HEK293 (cell line): ENCODE results near the gene LY6G5B.

Experiments
- CTCF ChIA-PET: fragments of 350-600 bp; formaldehyde crosslinking; extraction: SDS; loops from one replicate; lab custom pipeline; 2021; ENCODE audit warnings: antibody characterized with exemption; lab: Yijun Ruan, JAX
- POLR2A ChIA-PET: fragments of 300-600 bp; formaldehyde crosslinking; extraction: SDS; loops from one replicate; lab custom pipeline; 2020; ENCODE audit warnings: antibody characterized with exemption, inconsistent platforms; lab: Yijun Ruan, JAX
- H3K27ac ChIP-seq: fragments of 200-500 bp; sonication (Bioruptor generic); 2 replicates; pipeline ENCODE4 v1.5.1; 2014; ENCODE audit warnings: low read depth, low read length, control low read depth, inconsistent platforms; ENCODE audit errors: extremely low read depth
- H3K36me3 ChIP-seq, 2 experiments: fragments of 200-500 bp in 1 of 2; sonication (Bioruptor generic) in 1 of 2; 1 replicate in 1 of 2; 2 replicates in 1 of 2; pipeline ENCODE4 v1.5.1; 2014 to 2017; ENCODE audit warnings: inconsistent platforms in 2 of 2, low read length in 2 of 2; ENCODE audit not compliant: control insufficient read depth in 2 of 2, insufficient read depth in 1 of 2
- H3K4me1 ChIP-seq: fragments of 200-500 bp; sonication (Bioruptor generic); 2 replicates; pipeline ENCODE4 v1.5.1; 2014; ENCODE audit warnings: mild to moderate bottlenecking, low read length, inconsistent platforms; ENCODE audit not compliant: control insufficient read depth, insufficient read depth
- H3K4me3 ChIP-seq: 2 replicates; pipeline ENCODE4 v1.5.1; 2011; ENCODE audit warnings: low read depth, mild to moderate bottlenecking, control low read depth, low read length, moderate library complexity
- H3K9me3 ChIP-seq: fragments of 200-500 bp; sonication (Bioruptor generic); 2 replicates; pipeline ENCODE4 v1.5.1; 2014; ENCODE audit warnings: low read depth, low read length, inconsistent platforms; ENCODE audit not compliant: control insufficient read depth, insufficient read depth
- ZBTB1 ChIP-seq: fragments of 450-650 bp; formaldehyde crosslinking; IDR thresholded peaks from 2 replicates; pipeline ENCODE4 v1.5.1; 2016; ENCODE audit warnings: missing biosample characterization, missing genetic modification characterization
- ZBTB21 ChIP-seq: fragments of 450-650 bp; formaldehyde crosslinking; IDR thresholded peaks from 2 replicates; pipeline ENCODE4 v1.5.1; 2017; ENCODE audit warnings: missing biosample characterization, missing genetic modification characterization
- ZFP37 ChIP-seq: fragments of 450-650 bp; formaldehyde crosslinking; IDR thresholded peaks from 2 replicates; pipeline ENCODE4 v1.5.1; 2016; ENCODE audit warnings: missing biosample characterization, missing genetic modification characterization
- ZNF146 ChIP-seq: fragments of 450-650 bp; formaldehyde crosslinking; IDR thresholded peaks from 2 replicates; pipeline ENCODE4 v1.5.1; 2016; ENCODE audit warnings: missing biosample characterization, missing genetic modification characterization
- ZNF221 ChIP-seq: fragments of 450-650 bp; formaldehyde crosslinking; IDR thresholded peaks from 2 replicates; pipeline ENCODE4 v1.5.1; 2017; ENCODE audit warnings: missing biosample characterization, missing genetic modification characterization, borderline replicate concordance
- ZNF248 ChIP-seq: fragments of 450-650 bp; formaldehyde crosslinking; IDR thresholded peaks from 2 replicates; pipeline ENCODE4 v1.5.1; 2017; ENCODE audit warnings: missing biosample characterization, missing genetic modification characterization
- ZNF37A ChIP-seq: fragments of 450-650 bp; IDR thresholded peaks from 2 replicates; pipeline ENCODE4 v1.5.1; 2018; ENCODE audit warnings: missing biosample characterization, missing genetic modification characterization
- ZNF473 ChIP-seq: fragments of 450-650 bp; formaldehyde crosslinking; IDR thresholded peaks from 2 replicates; pipeline ENCODE4 v1.5.1; 2017; ENCODE audit warnings: missing biosample characterization, missing genetic modification characterization
- ZXDB ChIP-seq: fragments of 450-650 bp; formaldehyde crosslinking; IDR thresholded peaks from 2 replicates; pipeline ENCODE4 v1.5.1; 2016; ENCODE audit warnings: missing biosample characterization, missing genetic modification characterization
- TF ChIP-seq, protein P1 (sequence below): fragments of 450-650 bp; formaldehyde crosslinking; IDR thresholded peaks from 2 replicates; pipeline ENCODE4 v1.5.1; 2016; ENCODE audit warnings: missing biosample characterization, missing genetic modification characterization
- TF ChIP-seq, protein P2 (sequence below): fragments of 450-650 bp; formaldehyde crosslinking; IDR thresholded peaks from 2 replicates; pipeline ENCODE4 v1.5.1; 2017; ENCODE audit warnings: missing biosample characterization, missing genetic modification characterization
- TF ChIP-seq, protein P3 (sequence below): fragments of 450-650 bp; formaldehyde crosslinking; IDR thresholded peaks from 2 replicates; pipeline ENCODE4 v1.5.1; 2016; ENCODE audit warnings: missing biosample characterization, missing genetic modification characterization, borderline replicate concordance
- TF ChIP-seq, protein P4 (sequence below): fragments of 450-650 bp; formaldehyde crosslinking; IDR thresholded peaks from 2 replicates; pipeline ENCODE4 v1.5.0; 2017; ENCODE audit warnings: missing biosample characterization, missing genetic modification characterization, borderline replicate concordance
- TF ChIP-seq, protein P5 (sequence below): fragments of 450-650 bp; formaldehyde crosslinking; IDR thresholded peaks from 2 replicates; pipeline ENCODE4 v1.5.1; 2016; ENCODE audit warnings: missing biosample characterization, missing genetic modification characterization
- TF ChIP-seq, protein P6 (sequence below): fragments of 450-650 bp; formaldehyde crosslinking; IDR thresholded peaks from 2 replicates; pipeline ENCODE4 v1.5.1; 2016; ENCODE audit warnings: missing biosample characterization, missing genetic modification characterization
- TF ChIP-seq, protein P7 (sequence below): fragments of 450-650 bp; formaldehyde crosslinking; IDR thresholded peaks from 2 replicates; pipeline ENCODE4 v1.5.1; 2017; ENCODE audit warnings: missing biosample characterization, missing genetic modification characterization
- TF ChIP-seq, protein P8 (sequence below): fragments of 450-650 bp; formaldehyde crosslinking; optimal IDR thresholded peaks from 2 replicates; pipeline ENCODE3; 2016; ENCODE audit warnings: missing biosample characterization, mild to moderate bottlenecking, missing genetic modification characterization
- TF ChIP-seq, protein P9 (sequence below): fragments of 450-650 bp; formaldehyde crosslinking; IDR thresholded peaks from 2 replicates; pipeline ENCODE4 v1.5.1; 2016; ENCODE audit warnings: missing biosample characterization, missing genetic modification characterization

Gene LY6G5B

DNA sequence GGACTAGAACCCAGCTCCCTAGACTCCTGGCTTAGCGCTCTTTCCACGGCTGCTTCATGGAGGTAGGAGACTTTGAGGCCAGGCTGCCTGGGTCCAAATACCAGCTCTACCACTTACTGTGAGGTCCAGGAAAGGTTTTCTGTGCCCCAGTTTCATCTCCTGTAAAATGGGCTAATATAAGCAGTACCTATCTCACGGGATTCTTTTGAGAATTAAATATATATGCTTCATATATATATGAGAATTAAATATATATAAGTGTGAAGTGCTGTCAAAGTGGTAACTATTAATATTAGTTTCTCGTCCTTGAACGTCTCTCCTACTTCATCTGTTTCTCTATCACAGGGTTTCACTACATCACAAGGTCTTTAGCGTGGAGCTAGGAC lies 21.3 kb downstream of the LY6G5B start (continued):
- TF ChIP-seq ZBTB21 (tag by site-specific recombination) (no peak), ZNF146 (tag by site-specific recombination) (no peak), ZNF37A (no peak)
- TF ChIP-seq, protein P1, sequence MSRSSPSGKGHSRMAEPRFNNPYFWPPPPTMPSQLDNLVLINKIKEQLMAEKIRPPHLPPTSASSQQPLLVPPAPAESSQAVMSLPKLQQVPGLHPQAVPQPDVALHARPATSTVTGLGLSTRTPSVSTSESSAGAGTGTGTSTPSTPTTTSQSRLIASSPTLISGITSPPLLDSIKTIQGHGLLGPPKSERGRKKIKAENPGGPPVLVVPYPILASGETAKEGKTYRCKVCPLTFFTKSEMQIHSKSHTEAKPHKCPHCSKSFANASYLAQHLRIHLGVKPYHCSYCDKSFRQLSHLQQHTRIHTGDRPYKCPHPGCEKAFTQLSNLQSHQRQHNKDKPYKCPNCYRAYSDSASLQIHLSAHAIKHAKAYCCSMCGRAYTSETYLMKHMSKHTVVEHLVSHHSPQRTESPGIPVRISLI (tag by site-specific recombination): no peak
- TF ChIP-seq, protein P2, sequence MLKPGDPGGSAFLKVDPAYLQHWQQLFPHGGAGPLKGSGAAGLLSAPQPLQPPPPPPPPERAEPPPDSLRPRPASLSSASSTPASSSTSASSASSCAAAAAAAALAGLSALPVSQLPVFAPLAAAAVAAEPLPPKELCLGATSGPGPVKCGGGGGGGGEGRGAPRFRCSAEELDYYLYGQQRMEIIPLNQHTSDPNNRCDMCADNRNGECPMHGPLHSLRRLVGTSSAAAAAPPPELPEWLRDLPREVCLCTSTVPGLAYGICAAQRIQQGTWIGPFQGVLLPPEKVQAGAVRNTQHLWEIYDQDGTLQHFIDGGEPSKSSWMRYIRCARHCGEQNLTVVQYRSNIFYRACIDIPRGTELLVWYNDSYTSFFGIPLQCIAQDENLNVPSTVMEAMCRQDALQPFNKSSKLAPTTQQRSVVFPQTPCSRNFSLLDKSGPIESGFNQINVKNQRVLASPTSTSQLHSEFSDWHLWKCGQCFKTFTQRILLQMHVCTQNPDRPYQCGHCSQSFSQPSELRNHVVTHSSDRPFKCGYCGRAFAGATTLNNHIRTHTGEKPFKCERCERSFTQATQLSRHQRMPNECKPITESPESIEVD (tag by site-specific recombination): no peak

DNA sequence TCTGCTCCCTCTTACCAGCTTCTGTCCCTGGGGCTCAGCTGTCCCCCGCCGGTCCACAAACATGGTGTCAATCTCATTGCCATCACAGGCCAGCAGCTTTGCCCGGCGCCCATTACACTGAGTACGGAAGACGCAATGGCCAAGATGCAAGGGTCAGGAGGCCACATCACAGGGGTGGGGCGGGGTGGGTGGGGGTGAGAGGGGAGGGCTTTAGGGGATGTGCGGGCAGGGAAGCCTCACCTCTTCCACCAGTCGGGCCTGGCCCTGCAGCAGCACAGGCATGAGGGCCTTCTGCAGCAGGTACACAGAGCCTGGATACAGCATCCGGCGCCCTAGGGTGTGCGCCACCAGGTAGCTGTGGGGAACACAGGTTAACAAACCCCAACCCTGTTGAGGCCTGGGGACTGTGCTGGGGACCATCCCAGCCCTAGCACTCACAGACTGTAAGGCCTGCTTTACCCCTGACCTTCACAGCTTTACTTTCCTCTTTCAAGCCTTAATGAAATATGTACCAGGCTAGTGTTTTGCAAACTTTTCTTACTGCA lies 21.9 kb downstream of the LY6G5B start:
- Histone ChIP-seq H3K27ac (no peak overlapping the region), H3K9me3 (no peaks in the 10 kb centered on the region), H3K4me3 (no peak overlapping the region), H3K36me3 (peaks cover 0 to 74% of the 10 kb centered on the region in 2 experiments; a peak in 2 of 3 replicates), H3K4me1 (no peaks in the 10 kb centered on the region)
- ChIA-PET CTCF (interaction anchor here (0.6 to 4.6 kb wide), 8 partner anchors 8 to 197 kb away, joined by 3 to 24 read pairs (median 6); partner anchors contain the start of genes ABHD16A and LY6G5C), POLR2A (interaction anchor here (0.6 to 4.0 kb wide), 6 partner anchors 11 to 1472 kb away, joined by 3 to 30 read pairs (median 6); partner anchors contain the start of genes ABHD16A and HSPA1B)
- no peak for TF ChIP-seq ZNF473 (tag by site-specific recombination)
- no peak for TF ChIP-seq ZNF221
- TF ChIP-seq, protein P3, sequence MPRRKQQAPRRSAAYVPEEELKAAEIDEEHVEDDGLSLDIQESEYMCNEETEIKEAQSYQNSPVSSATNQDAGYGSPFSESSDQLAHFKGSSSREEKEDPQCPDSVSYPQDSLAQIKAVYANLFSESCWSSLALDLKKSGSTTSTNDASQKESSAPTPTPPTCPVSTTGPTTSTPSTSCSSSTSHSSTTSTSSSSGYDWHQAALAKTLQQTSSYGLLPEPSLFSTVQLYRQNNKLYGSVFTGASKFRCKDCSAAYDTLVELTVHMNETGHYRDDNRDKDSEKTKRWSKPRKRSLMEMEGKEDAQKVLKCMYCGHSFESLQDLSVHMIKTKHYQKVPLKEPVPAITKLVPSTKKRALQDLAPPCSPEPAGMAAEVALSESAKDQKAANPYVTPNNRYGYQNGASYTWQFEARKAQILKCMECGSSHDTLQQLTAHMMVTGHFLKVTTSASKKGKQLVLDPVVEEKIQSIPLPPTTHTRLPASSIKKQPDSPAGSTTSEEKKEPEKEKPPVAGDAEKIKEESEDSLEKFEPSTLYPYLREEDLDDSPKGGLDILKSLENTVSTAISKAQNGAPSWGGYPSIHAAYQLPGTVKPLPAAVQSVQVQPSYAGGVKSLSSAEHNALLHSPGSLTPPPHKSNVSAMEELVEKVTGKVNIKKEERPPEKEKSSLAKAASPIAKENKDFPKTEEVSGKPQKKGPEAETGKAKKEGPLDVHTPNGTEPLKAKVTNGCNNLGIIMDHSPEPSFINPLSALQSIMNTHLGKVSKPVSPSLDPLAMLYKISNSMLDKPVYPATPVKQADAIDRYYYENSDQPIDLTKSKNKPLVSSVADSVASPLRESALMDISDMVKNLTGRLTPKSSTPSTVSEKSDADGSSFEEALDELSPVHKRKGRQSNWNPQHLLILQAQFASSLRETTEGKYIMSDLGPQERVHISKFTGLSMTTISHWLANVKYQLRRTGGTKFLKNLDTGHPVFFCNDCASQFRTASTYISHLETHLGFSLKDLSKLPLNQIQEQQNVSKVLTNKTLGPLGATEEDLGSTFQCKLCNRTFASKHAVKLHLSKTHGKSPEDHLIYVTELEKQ (tag by site-specific recombination): no peak
- TF ChIP-seq, protein P4, sequence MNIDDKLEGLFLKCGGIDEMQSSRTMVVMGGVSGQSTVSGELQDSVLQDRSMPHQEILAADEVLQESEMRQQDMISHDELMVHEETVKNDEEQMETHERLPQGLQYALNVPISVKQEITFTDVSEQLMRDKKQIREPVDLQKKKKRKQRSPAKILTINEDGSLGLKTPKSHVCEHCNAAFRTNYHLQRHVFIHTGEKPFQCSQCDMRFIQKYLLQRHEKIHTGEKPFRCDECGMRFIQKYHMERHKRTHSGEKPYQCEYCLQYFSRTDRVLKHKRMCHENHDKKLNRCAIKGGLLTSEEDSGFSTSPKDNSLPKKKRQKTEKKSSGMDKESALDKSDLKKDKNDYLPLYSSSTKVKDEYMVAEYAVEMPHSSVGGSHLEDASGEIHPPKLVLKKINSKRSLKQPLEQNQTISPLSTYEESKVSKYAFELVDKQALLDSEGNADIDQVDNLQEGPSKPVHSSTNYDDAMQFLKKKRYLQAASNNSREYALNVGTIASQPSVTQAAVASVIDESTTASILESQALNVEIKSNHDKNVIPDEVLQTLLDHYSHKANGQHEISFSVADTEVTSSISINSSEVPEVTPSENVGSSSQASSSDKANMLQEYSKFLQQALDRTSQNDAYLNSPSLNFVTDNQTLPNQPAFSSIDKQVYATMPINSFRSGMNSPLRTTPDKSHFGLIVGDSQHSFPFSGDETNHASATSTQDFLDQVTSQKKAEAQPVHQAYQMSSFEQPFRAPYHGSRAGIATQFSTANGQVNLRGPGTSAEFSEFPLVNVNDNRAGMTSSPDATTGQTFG (tag by site-specific recombination): no peak
- no peak for TF ChIP-seq ZXDB (tag by site-specific recombination)
- no peak for TF ChIP-seq ZBTB1 (tag by site-specific recombination)
- TF ChIP-seq, protein P5, sequence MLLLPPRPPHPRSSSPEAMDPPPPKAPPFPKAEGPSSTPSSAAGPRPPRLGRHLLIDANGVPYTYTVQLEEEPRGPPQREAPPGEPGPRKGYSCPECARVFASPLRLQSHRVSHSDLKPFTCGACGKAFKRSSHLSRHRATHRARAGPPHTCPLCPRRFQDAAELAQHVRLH (tag by site-specific recombination): no peak
- TF ChIP-seq, protein P6, sequence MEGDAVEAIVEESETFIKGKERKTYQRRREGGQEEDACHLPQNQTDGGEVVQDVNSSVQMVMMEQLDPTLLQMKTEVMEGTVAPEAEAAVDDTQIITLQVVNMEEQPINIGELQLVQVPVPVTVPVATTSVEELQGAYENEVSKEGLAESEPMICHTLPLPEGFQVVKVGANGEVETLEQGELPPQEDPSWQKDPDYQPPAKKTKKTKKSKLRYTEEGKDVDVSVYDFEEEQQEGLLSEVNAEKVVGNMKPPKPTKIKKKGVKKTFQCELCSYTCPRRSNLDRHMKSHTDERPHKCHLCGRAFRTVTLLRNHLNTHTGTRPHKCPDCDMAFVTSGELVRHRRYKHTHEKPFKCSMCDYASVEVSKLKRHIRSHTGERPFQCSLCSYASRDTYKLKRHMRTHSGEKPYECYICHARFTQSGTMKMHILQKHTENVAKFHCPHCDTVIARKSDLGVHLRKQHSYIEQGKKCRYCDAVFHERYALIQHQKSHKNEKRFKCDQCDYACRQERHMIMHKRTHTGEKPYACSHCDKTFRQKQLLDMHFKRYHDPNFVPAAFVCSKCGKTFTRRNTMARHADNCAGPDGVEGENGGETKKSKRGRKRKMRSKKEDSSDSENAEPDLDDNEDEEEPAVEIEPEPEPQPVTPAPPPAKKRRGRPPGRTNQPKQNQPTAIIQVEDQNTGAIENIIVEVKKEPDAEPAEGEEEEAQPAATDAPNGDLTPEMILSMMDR (tag by site-specific recombination): no peak
- TF ChIP-seq, protein P7, sequence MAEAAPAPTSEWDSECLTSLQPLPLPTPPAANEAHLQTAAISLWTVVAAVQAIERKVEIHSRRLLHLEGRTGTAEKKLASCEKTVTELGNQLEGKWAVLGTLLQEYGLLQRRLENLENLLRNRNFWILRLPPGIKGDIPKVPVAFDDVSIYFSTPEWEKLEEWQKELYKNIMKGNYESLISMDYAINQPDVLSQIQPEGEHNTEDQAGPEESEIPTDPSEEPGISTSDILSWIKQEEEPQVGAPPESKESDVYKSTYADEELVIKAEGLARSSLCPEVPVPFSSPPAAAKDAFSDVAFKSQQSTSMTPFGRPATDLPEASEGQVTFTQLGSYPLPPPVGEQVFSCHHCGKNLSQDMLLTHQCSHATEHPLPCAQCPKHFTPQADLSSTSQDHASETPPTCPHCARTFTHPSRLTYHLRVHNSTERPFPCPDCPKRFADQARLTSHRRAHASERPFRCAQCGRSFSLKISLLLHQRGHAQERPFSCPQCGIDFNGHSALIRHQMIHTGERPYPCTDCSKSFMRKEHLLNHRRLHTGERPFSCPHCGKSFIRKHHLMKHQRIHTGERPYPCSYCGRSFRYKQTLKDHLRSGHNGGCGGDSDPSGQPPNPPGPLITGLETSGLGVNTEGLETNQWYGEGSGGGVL: no peak
- TF ChIP-seq, protein P8, sequence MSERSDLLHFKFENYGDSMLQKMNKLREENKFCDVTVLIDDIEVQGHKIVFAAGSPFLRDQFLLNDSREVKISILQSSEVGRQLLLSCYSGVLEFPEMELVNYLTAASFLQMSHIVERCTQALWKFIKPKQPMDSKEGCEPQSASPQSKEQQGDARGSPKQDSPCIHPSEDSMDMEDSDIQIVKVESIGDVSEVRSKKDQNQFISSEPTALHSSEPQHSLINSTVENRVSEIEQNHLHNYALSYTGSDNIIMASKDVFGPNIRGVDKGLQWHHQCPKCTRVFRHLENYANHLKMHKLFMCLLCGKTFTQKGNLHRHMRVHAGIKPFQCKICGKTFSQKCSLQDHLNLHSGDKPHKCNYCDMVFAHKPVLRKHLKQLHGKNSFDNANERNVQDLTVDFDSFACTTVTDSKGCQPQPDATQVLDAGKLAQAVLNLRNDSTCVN: no peak
- no peak for TF ChIP-seq ZNF248
- no peak for TF ChIP-seq ZFP37
- TF ChIP-seq, protein P9, sequence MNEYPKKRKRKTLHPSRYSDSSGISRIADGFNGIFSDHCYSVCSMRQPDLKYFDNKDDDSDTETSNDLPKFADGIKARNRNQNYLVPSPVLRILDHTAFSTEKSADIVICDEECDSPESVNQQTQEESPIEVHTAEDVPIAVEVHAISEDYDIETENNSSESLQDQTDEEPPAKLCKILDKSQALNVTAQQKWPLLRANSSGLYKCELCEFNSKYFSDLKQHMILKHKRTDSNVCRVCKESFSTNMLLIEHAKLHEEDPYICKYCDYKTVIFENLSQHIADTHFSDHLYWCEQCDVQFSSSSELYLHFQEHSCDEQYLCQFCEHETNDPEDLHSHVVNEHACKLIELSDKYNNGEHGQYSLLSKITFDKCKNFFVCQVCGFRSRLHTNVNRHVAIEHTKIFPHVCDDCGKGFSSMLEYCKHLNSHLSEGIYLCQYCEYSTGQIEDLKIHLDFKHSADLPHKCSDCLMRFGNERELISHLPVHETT: no peak
